Activated gamma-delta T cell treated with Interleukin-2 at 50 U/mL for 16 hours (primary cell): ENCODE data around the gene EGFLAM.

Source experiments
- DNase-seq: peaks from one replicate; pipeline ENCODE4 v3.0.0-alpha.2; 2020

The EGFLAM gene

DNA sequence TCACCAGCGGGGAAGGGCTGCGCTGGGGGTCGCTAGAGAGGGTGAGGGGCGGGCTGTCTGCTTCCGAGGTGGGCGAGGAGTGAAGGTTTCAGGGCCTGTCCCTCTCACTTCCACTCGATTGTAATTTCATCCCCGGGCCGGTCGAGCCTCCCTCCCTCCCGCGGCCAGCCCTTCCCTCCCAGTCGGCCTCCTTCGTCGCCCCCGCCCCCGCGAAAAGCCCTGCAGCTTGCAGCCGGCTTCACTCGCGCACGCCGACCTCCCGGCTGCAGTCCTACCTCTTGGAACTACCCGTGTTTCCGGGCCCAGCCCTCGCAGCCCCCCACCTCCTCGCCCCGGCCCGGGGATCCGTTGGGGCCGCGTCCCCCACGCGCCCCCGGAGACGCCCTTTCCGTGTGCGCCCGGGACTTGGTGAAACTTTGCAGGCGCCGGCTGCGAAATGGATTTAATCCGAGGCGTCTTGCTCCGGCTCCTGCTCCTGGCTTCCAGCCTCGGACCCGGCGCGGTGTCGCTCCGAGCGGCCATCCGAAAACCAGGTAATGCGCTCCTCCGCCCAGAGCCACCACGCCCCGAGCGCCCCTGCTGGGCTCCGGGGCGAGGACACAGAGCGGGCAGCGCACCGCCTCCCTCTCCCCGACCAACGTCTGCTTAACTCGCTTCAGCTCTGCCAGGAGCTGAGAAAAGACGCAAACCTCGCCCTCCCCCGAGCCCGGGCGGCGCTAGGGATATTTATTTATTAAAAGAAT is at the start of gene EGFLAM:
TSS of gene EGFLAM (plus strand) at position 241 of the 743 bp plus-strand sequence. CDS start at position 437, 196 bp downstream.
- DNase-seq: no peak

DNA sequence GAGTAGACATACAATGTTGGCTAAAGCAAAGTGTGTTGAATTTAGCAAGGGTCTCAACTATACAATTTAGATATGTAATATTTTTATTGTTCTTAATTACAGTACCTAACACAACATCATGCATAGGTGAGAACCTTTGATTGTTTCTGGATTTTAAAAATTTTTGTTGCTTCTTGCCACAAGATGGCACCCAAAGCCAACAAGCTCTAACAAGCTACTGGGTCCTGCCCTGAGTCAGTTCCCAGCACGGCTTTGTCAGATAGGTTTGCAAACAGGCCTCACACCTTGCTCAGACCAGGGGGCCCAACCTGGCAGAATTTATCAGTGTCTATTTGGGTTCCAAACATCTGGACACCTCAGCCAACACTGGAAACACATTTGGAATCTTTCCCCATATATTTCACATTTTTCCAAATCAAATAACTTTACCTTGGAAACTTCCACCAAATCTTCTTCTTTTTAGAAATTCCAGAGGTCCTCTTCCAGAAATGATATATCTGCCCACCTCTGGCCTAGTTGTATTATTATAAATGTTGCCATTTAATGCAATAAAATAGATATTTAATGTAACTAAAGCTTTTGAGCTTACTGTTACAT is 49.5 kb upstream of the EGFLAM start:
- no peak for DNase-seq

DNA sequence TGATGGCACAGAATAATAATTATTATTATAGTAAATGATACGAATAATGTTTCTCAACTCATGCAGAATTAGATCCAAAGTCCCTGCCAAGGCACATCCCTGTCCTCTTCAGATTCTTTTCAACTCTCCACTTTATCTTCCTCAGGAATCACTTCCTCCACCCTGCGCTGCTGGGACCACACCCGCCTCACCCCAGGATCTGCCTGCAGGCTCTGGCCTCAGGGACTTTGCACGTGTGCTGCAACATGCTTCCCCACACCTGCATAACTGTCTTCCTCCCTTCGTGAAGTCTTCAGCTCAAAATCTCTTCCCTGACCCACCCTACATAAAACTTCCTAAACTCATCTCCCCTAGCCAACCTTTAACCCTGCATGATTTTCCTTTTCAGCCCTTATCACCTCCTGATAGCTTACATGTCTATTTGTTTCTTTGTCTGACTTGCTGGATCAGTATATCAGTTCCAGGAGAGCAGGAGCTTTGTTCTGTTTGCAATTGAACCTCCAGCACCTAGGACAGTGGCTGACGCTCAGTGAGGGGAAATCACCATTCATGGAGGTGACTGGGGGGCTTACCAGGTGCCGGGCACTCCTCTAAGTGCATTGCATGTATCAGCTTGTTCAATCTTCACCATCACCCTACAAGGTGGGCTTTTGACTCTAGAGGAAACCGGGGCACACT is 47.5 kb upstream of the EGFLAM start:
- no peak for DNase-seq

DNA sequence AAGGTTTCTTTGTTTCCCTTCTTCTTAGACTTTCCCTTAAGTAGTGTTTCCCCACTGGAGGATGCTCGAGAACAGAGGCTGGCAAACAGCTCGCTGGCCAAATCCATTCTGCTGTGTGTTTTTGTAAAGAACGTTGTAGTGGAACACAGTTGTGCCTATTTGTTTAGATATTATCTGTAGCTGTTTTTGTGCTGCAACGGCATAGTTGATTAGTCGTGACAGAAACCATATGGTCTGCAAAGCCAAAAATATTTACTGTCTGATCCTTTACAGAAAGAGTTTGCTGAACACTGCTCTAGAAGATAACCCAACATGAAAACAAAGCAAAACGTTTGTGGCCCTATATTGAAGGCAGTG is 47.0 kb upstream of the EGFLAM start:
- no peak for DNase-seq

DNA sequence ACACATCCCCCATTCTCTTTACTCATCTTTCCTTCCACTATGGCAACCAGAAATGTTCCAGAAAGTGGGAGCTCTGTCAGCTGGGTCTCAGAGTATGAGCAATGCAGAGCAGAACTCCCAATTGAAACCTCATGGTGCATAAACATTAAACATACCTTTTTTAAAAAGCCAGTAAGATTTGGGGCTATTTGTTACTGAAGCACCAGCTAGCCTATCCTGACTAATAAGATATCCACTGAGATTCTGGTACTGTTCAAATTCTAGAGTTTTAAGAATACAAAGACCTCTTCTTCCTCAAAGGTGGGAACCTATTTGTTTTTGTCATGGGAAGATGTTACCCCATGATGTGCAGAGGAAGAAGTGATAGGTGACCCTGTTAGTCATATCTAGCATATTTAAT is 46.1 kb upstream of the EGFLAM start:
- DNase-seq: no peak

DNA sequence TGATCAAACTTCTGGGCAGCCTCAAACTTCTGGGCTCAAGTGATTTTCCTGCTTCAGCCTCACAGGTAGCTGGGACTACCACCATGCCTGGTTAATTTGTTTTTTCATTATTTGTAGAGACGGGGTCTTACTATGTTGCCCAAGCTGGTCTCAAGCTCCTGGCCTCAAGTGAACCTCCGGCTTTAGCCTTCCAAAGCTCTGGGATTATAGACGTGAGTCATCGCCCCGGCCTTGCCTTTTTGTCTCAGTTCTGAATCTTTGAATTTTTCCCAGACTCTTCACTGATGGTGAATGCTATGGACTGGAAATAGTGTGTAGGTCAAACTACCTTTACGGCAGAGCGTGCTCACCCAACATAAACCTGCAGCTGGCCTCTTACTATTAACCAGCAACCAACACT is 32.3 kb upstream of the EGFLAM start:
- DNase-seq: no peak

DNA sequence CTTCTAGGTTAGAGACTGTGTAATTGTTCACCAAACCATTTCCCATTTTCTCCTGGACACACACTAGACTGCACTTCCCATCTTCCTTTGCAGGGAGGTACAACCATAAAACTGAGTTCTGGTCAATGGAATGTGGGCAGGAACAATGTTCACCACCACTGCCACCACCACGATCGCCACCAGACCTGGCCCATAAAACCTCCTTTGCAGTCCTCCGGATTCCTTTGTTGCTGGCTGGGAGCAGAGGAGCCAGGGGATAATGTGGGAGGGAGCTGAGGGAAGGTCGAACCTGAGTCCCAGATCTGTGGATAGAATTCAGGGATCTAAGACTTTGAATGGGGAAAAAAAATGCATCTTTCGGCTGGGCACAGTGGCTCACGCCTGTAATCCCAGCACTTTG is 29.4 kb upstream of the EGFLAM start:
- DNase-seq: no peak

DNA sequence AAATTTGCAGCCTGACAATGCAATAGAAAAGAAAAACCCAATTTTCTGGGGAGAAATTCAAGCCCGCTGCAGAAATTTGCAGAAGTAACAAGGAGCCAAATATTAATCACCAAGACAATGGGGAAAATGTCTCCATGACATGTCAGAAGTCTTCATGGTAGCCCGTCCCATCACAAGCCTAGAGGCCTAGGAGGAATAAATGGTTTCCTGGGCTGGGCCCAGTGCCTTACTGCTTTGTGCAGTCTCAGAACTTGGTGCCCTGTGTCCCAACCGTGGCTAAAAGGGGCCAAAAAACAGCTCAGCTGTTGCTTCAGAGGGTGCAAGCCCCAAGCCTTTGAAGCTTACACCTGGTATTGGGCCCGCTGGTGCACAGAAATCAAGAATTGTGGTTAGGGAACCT is 23.6 kb upstream of the EGFLAM start:
- DNase-seq: no peak

DNA sequence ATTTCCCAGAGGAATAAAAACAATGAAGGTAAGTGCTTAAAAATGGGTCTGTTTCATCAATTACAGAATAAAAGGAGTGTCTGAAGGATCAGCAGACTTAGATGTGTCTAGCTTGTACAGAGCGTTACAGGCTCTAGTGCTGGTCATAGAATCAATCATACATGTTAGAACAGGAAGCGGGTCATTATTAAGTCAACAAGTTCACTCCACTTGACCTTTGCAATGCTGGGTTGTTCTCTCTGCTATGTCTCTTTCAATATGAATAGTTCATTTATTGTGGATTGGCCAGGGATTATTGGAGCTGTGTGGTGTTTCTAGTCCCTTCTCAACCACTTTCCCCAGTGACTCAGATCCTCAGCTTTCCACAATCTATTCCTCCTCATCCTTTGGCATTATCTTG is 20.7 kb upstream of the EGFLAM start:
- DNase-seq: no peak

DNA sequence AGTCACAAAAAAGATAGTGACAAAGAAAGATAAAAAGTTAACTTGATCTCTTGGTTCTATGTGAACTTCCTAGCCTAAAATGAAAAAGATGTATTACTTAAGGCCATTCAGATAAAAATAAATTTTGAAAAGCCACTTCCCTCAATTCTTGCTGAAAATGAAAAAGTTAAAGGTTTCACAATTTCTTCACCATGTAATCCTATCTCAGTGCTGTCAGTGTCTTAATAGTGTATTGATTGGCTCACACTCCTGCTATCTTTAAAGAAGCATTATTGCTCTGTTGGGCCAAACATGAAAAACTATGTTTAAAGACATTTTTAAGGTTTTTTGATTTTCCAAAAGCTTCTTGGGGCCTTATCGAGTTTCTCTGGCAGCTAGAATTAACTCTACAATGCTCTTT is 18.1 kb upstream of the EGFLAM start:
- no peak for DNase-seq

DNA sequence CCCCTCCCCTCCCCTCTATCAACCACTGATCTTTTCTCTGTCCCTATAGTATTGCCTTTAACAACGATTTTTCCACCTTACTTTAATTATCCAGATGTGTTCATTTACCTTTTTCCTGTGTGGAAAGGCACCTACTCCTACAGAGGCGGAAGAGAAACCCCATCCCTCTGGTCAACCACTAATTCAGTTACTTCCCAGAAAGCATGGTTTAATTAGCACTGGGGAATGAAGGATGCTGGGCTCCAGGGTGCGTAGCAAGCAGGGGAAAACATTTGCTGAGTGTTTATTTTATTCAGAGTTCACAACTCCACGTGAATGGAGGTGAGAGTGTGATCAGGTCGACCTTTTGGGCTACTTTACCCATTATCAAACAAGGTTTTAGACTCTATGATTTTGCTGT is 16.7 kb upstream of the EGFLAM start:
- DNase-seq: no peak

DNA sequence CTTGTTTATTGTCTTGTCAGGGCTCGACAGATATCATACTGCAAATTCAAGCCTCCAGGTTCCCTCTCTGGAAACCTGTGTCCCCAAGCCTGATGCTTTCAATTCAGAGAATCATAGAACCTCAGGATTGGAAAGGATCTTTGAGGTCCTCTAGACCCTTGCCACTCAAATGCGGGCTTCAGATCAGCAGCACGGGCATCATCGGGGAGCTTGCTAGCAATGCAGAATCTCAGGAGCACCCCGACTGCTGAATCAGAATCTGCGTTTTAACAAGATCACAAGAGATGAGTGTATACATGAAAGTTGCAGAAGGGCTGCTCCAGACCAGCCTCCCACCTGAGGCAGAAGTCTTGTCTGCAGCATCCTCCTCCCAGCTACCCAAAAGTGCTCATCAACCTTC is 13.1 kb upstream of the EGFLAM start:
- no peak for DNase-seq

DNA sequence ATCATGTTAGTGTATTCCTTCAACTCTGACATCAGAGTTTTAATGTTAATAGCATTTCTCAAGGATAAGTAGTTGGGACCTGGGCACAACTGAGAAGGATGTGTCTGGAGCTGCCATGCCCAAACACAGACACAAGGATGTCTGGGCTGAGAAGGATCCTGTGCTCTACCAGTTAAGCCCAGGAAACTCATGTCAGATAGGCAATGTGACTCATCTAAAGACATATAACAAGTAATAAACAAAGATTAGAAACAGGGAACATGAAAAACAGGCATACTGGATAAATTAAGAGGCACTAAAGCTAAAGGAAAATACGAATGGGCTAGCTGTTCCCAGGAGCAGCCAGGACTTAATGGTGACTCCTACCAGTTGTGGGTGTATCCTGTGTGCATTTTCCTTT is 9.1 kb upstream of the EGFLAM start:
- no peak for DNase-seq

DNA sequence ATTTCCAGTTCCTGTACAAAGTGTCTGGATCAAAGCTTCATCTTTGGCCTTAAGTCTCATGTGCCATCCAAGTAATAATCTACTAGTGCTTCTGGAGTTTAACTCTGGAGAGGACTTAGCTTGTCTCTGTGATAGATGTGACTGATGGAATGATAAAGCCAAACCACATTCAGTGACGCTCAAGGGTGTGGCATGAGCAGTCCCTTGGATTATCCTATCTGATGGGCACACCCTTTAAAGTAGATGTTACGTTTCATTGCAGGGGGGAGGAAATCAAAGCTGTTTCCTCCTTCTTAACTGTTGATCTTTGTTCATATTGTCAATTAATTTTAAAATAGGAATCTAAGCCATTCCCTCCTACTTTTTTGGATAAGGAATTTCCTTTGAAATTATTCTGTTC is 8.5 kb upstream of the EGFLAM start:
- no peak for DNase-seq

DNA sequence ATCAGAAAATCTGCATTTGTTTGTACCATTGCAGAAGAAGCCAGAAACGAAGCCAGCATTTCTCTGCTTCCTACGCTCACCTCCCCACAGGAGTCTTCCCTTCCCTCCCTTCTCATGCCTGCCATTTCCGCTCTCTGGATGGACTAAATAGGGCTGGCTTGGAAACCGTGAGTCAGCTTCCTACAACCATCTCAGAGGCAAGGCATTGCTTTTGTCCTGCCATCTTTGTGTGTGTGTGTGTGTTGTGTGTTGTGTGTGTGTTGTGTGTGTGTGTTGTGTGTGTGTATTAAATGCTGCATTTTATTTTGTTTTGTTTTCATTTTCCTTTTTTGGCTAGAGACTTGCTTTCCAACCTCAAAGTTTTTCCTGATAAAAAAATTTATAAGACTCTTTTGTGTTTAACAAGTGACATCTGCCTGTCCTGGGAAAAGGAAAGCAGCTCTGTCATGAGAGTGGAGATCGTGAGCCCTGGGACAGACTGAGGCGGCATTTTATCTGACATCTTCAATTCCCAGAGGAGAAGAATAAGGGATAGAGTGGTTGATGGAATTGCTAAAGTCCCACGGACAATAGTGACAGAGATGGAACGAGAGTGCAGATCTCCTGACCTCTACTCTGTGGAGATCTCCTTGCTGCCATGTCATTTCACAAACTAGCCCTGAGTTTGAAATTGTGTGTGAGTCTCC is 7.5 kb upstream of the EGFLAM start:
- no peak for DNase-seq

DNA sequence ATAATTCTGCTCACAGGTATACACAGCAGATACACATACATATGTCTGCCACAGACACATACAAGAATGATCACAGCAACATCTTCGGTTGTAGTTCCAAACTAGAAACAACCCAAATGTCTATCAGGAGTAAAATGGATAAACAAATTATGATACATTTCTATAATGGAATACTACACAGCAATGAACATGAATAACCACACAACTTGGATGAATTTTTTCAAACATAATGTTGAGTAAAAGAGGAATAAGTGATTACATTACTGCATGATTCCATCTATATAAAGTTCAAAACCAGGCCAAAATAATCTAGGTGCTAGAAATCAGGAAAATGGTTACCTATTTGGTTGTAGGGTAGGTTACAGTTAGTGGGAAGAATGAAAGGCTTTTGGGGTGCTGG is 4.6 kb upstream of the EGFLAM start:
- DNase-seq: no peak

DNA sequence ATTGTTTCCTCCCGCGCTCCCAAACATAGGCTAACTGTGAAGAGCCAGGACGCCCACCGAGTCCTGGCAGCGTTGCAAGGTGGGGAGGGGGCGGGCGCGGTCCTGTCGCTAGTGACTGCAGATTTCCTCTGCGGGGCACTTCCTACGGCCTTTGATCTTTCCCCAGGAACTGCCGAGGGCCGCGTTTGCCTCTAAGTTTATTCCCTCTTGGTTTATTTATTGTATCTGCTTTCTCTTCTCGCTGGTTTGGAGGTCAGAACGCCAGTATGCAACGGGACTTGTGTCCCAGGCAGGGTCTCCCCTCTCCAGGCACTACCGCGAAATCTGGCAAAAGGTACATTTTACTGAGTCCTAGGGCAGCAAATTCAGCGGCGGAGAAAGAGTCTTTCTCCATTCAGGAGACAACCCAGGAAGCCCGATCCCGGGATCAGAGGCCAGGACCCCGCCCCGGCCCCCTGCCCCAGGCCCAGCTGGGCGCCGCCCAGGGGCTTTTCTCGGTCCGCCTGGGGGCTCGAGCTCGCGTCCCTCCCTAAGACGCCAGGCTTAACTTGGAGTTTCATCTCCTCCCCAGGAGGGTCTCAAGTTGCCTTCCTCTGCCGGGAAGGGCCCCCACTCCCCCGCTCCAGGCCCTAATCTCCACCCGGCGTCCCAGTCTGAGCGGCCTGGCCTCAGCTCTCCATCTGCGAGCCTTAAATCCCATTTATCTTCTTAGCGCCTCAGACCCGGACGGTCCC is 884 bp upstream of the EGFLAM start:
- no peak for DNase-seq

DNA sequence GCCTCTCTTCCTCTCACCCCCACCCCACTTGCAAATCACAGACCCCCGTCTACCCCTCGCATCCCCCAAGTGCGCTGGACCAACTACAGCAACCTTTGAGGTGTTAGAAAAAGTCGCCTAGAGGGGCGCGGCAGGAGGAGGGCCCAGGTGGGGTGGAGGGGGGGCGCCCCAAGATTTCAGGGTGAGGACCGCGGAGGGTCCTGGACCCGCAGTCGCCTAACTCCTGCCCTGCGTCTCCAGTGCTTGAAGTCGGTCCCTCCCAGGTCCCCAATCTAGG is 379 bp upstream of the EGFLAM start:
- DNase-seq: no peak

DNA sequence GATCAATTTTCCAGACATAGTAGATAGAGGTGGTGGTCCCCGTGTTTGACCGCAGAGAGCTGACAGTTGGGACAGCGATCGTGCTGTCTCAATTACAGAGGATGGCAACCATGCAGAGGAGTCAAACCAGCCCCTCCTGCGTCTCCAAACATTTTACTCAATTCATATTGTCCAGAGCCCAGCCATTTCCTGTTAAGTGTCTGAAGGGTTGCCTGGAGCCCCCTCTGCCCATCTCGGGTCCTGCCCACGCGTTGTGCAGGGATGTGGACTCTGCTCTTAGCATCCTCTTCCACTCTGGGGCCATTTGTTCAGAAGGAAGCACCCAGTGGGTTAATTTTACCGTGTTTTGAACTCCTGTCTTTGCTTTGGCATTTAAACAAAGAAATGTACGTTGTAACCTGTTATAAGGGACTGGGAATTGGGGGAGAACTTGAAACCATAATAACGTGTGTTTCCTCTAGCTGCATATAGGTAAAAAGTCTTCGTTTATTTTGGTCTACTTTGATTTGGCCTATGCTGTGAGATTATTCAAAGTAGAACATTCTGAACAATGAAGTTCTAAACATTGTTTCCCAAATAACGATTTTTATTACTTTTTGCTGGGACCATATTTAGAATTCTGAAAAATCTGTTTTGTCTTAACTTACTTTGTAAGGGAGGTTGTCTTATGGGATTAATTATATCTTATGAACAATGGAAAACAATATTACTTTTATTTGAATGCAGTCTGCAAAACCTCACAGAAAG is 876 bp downstream of the EGFLAM start:
- DNase-seq: no peak

DNA sequence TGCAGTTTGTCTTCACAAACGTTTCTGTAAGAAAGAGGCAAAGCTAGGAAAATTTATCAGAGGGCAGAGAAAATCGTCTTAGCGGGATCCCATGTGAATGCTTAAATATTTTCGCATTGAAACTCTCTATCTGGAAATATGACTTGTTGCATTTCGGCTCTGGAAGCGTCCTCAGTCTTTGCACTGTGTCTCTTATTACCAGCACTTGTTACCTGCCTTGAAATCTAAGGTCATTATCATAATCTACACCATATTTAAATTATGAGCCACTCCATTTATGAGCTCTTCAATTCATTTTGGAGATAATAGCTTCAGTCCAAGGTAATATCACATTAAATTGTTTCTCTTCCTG is 1.4 kb downstream of the EGFLAM start:
- DNase-seq: no peak

DNA sequence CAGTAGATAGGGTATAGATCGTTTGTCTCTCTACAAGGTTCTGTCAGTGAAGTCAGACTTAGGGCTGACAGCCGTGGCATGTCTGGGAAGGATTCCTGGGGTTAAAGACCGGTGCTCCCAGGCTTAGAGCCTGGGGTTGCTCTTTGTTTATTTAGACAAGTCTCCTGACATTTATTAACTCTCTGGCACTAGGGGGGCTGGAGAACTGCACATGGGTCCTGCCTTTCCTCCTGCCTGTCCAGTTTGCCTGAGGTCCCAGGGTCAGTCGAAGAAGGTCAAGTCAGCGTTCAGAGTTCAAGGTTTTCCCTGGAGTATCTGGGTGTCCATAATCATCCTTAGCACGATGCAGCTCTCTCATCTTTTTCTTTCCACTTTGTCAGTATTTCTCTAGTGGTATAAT is 5.6 kb downstream of the EGFLAM start:
- no peak for DNase-seq

DNA sequence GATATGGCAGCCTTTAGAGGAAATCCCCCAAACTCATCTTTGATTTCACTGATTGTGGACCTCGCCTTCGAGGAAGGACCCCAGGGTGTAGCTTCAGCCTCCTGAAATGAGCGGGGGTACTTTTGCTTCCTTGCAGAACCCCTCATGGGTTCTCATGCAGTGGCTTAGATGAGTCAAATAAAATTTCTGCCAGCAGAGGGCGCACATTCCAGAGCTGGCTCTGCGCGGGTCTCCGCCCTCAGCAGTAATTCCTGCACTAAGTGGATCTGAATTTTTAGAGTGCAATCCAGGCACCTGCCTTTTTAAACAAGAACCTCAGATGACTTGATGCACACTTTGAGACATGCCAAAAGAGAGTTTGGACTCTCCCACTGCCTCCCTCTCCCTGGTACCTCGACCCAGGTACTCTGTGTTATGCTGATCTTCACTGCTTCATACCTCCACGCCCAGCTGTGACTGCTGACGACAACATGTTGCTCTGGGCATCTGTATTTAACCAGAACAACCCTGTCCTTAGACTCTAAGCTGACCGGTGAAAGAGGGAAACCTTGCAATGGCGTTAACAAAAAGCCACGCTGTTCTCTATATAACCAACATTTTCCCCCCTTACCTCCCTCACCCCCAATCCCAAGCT is 7.3 kb downstream of the EGFLAM start:
- DNase-seq: peak; percentile 29
